K562 (cell line): Measurements from ENCODE around the gene TBX1. TPM values are rescaled to one million over a fixed set of nuclear protein-coding genes. Genes with fewer than 3 reads are reported as not detected.
A peak's percentile ranks its signal among the peaks of the same experiment; 100 is the strongest.

Source experiments
- CHD1 ChIP-seq: fragments of 200-600 bp; sonication (generic); IDR thresholded peaks from one replicate; pipeline ENCODE4 v1.6.1; 2012; ENCODE audit warnings: mild to moderate bottlenecking, moderate library complexity, low read length, inconsistent platforms
- COPS2 ChIP-seq: fragments of 450-650 bp; conservative IDR thresholded peaks from 2 replicates; pipeline ENCODE4 v1.6.1; 2016; ENCODE audit warnings: mild to moderate bottlenecking, moderate library complexity
- FOXJ2 ChIP-seq: fragments of 200-800 bp; sonication (Bioruptor generic); IDR thresholded peaks from 2 replicates; pipeline ENCODE4 v1.6.1; 2016; ENCODE audit warnings: missing genetic modification characterization, missing compliant biosample characterization
- HDAC3 ChIP-seq: fragments of 450-650 bp; IDR thresholded peaks from 2 replicates; pipeline ENCODE4 v1.6.1; 2018; ENCODE audit warnings: borderline replicate concordance, mild to moderate bottlenecking, moderate library complexity; ENCODE audit not compliant: partially characterized antibody
- KAT2B ChIP-seq: IDR thresholded peaks from one replicate; pipeline ENCODE4 v1.6.1; 2012; ENCODE audit warnings: low read depth, mild to moderate bottlenecking, control low read depth, inconsistent platforms, low read length, moderate library complexity
- NCOA2 ChIP-seq, 2 experiments: fragments of 450-650 bp; IDR thresholded peaks; 2 replicates each; pipeline ENCODE4 v1.6.1; 2018; ENCODE audit warnings: mild to moderate bottlenecking in 2 of 2, moderate library complexity in 1 of 2; ENCODE audit not compliant: partially characterized antibody in 2 of 2
- NFRKB ChIP-seq: fragments of 450-650 bp; IDR thresholded peaks from 2 replicates; pipeline ENCODE4 v1.6.1; 2016; ENCODE audit warnings: low read depth
- POU5F1 ChIP-seq: fragments of 150-350 bp; IDR thresholded peaks from 2 replicates; pipeline ENCODE4 v1.6.1; 2014; ENCODE audit warnings: borderline replicate concordance, low read length, low read depth, mild to moderate bottlenecking; ENCODE audit not compliant: partially characterized antibody
- SAFB ChIP-seq: fragments of 200-400 bp; formaldehyde crosslinking; IDR thresholded peaks from 2 replicates; pipeline ENCODE4 v1.6.1; 2017; ENCODE audit warnings: low read depth, low read length, borderline replicate concordance
- SRF ChIP-seq, 2 experiments: fragments of 250-450, 450-650 bp in 1 of 2; sonication (Bioruptor Pico) in 1 of 2; sonication (generic) in 1 of 2; formaldehyde crosslinking; IDR thresholded peaks; 2 replicates each; pipeline versions ENCODE4 v1.5.0 to v1.5.1; 2020 to 2022; ENCODE audit warnings: mild to moderate bottlenecking in 1 of 2, missing genetic modification reagents in 1 of 2
- TCF3 ChIP-seq: sonication (generic); formaldehyde crosslinking; IDR thresholded peaks from 2 replicates; pipeline ENCODE4 v1.4.0; 2020; ENCODE audit warnings: mild to moderate bottlenecking, missing genetic modification reagents
- YY1 ChIP-seq, 3 experiments: IDR thresholded peaks; 2 replicates each; pipeline ENCODE4 v1.6.1; 2011; ENCODE audit warnings: low read length in 2 of 3, mild to moderate bottlenecking in 2 of 3, moderate library complexity in 2 of 3, borderline replicate concordance in 1 of 3, control low read depth in 1 of 3, low read depth in 1 of 3; ENCODE audit not compliant: insufficient read depth in 3 of 3, insufficient replicate concordance in 2 of 3, control insufficient read depth in 1 of 3, insufficient read length in 1 of 3; ENCODE audit errors: extremely low read depth in 1 of 3
- ZBTB2 ChIP-seq: fragments of 450-650 bp; IDR thresholded peaks from 2 replicates; pipeline ENCODE4 v1.6.1; 2016; ENCODE audit warnings: antibody characterized with exemption
- ZBTB9 ChIP-seq: fragments of 450-650 bp; formaldehyde crosslinking; IDR thresholded peaks from 2 replicates; pipeline ENCODE4 v1.4.0; 2020; ENCODE audit warnings: mild to moderate bottlenecking, moderate library complexity
- ZNF175 ChIP-seq: fragments of 200-800 bp; sonication (Bioruptor generic); IDR thresholded peaks from 2 replicates; pipeline ENCODE4 v1.6.1; 2016; ENCODE audit warnings: low read depth, mild to moderate bottlenecking, missing genetic modification characterization, missing compliant biosample characterization
- ZNF518B ChIP-seq: fragments of 250-450 bp; sonication (Bioruptor Pico); IDR thresholded peaks from 2 replicates; pipeline ENCODE4 v1.5.0; 2021; ENCODE audit warnings: mild to moderate bottlenecking, moderate library complexity
- ZNF655 ChIP-seq: fragments of 250-450 bp; sonication (Bioruptor Pico); IDR thresholded peaks from 2 replicates; pipeline ENCODE4 v1.5.0; 2021
- ZNF780A ChIP-seq: fragments of 250-450 bp; sonication (Bioruptor Pico); IDR thresholded peaks from 2 replicates; pipeline ENCODE4 v1.5.0; 2021; ENCODE audit warnings: mild to moderate bottlenecking
- polyA plus RNA-seq, 8 experiments: library from polyadenylated mRNA; depleted of rRNA in 4 of 8; stranded (reverse) in 5 of 8; unstranded in 3 of 8; fragments of >200 nt; fragmentation: Nextera tagmentation in 2 of 8; fragmentation: Illumina TruSeq in 1 of 8; extraction: Ambion mirVana in 2 of 8; extraction: Trizol in 1 of 8; gene quantifications; 2 replicates each; pipeline versions ENCODE4 v1.2.1 to v1.2.3, GENCODE V29; 2011 to 2014; ENCODE audit warnings: inconsistent platforms in 1 of 8, missing spikeins in 1 of 8
- total RNA-seq, 7 experiments: library from RNA; depleted of rRNA in 6 of 7; stranded (reverse); fragments of >200 nt in 6 of 7; fragmentation: Illumina TruSeq in 2 of 7; extraction: Trizol in 2 of 7; gene quantifications; 2 replicates each; pipeline versions ENCODE4 v1.2.1 to v1.2.3, GENCODE V29; 2011 to 2021; ENCODE audit warnings: low replicate concordance in 1 of 7

Gene TBX1
- total and polyA plus RNA-seq, 9 of the 15 experiments (the other 6 are each of a cell fraction or from before 2014, with no cell fraction given): 0.07 to 35.0 (median 3.9) TPM

- TF ChIP-seq ZBTB2 (peak; percentile 92), ZNF655 (CRISPR knock-in tag) (no peak), POU5F1 (no peak), ZNF780A (CRISPR knock-in tag) (no peak), SRF (CRISPR knock-in tag; IDR thresholded peaks at IDR 0.05) (no peak; a peak in 1 of 4 replicates), CHD1 (peak; percentile 61), HDAC3 (no peak), FOXJ2 (tag) (no peak), ZBTB9 (CRISPR knock-in tag) (0 out of 2 replicates have a peak, but pooled peaks have one; percentile 20), ZNF175 (CRISPR knock-in tag) (no peak), SAFB (0 out of 2 replicates have a peak, but pooled peaks have one; percentile 26), NCOA2 (IDR thresholded peaks at IDR 0.05; ENCODE audit: partially characterized antibody in 2 of 2) (no peak), KAT2B (no peak), COPS2 (no peak), NFRKB (no peak), YY1 (IDR thresholded peaks at IDR 0.05; ENCODE audit: borderline replicate concordance in 1 of 3, control insufficient read depth in 1 of 3, extremely low read depth in 1 of 3, insufficient read depth in 3 of 3, insufficient read length in 1 of 3, insufficient replicate concordance in 2 of 3, low read depth in 1 of 3, low read length in 2 of 3) (peak in 1 of 3 experiments; percentile 55), TCF3 (CRISPR knock-in tag) (no peak), ZNF518B (CRISPR knock-in tag) (no peak)
Observed at GRCh38 chr22:19806213-19807160, 45.9 kb downstream of the TBX1 start (continued).
